ENCODE results near the gene KREMEN1. TPM values are rescaled to one million over a fixed set of nuclear protein-coding genes. Genes with fewer than 3 reads are reported as not detected.

KREMEN1 gene
- polyA plus RNA-seq, 1 of the 3 experiments (the other 2 are of a cell fraction): 10.0 TPM

DNA sequence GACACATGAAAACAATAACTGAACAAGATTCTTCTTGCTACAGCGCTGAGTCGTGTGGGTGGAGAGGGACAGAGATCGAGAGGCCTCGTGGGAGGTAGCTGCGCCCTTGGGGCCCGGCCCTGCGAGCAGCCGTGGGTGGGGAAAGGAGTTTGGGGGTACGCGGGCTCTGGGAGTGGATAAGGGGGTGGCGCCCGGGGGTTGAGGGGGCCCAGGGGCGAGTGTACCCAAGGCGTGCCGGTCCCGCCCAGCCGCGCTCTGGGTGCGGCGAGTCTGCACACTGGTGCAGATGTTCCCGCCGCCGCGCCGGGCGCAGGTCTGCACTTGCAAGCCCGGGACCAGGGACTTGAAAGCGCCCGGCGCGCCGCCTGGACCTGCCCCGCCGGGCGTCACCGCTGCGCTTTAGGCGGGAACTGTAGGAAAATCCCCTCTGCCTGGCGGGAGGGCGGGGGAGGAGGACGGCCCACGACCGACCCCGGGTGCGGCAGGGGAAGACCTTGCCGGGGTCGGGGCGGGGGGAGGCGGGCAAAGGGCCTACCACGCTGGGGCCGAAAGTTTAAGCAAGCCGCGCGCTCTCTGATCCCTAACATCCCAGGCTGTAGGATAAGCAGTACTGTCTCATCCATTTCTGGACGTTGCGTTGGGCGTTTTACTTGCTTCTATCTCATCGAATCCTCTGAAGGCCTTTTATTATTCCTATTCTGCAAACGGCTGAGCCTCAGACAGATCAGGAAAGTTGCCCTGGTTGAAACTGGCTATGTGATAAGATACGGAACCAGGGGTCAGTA lies 1.4 kb upstream of the KREMEN1 start:
- no peak for TF ChIP-seq TAF1 (IDR thresholded peaks at IDR 0.05; ENCODE audit: borderline replicate concordance, low read depth, low read length)
- no peaks in the 10 kb centered on the region for H3K27me3 ChIP-seq (ENCODE audit: insufficient read depth)
- no peaks in the 10 kb centered on the region for H4K20me1 ChIP-seq (ENCODE audit: insufficient read depth)
- no peak overlapping the region for H3K27ac ChIP-seq (ENCODE audit: low read depth in 2 of 2, low read length in 1 of 2)
- H3K4me2 ChIP-seq: no peak overlapping the region
- ChIA-PET CTCF (interaction anchor here (0.8 to 1.1 kb wide), 4 partner anchors 8 to 174 kb away, joined by 3 to 6 read pairs (median 3); no protein-coding TSS in a partner anchor), POLR2A (no interaction called here)
- H3K4me3 ChIP-seq (ENCODE audit: low read depth in 2 of 2, low read length in 1 of 2): no peak overlapping the region
- no peaks in the 10 kb centered on the region for H3F3A ChIP-seq (replicated peaks; ENCODE audit: insufficient read depth)
- peaks cover 0 to 8% of the 10 kb centered on the region in 2 experiments; a peak in 1 of 4 replicates for H3K4me1 ChIP-seq (ENCODE audit: control insufficient read depth in 1 of 2, insufficient read depth in 2 of 2, low read depth in 1 of 2, low read length in 1 of 2)
- DNase-seq: no peak
- 91% methylated on average over 43 of the region's 60 CpGs for WGBS (ENCODE audit: low lambda C conversion rate)
- H3K9ac ChIP-seq: no peak overlapping the region
- no peaks in the 10 kb centered on the region for H3K79me2 ChIP-seq (ENCODE audit: insufficient read depth)
- no peak overlapping the region for H2AFZ ChIP-seq (ENCODE audit: low read depth)
- H3K36me3 ChIP-seq (replicated peaks in 1 of 2; ENCODE audit: control insufficient read depth in 1 of 2, insufficient read depth in 2 of 2, low read length in 1 of 2): no peaks in the 10 kb centered on the region
- H3K9me3 ChIP-seq: no peaks in the 10 kb centered on the region
- no peaks in the 10 kb centered on the region for H3K9me2 ChIP-seq

DNA sequence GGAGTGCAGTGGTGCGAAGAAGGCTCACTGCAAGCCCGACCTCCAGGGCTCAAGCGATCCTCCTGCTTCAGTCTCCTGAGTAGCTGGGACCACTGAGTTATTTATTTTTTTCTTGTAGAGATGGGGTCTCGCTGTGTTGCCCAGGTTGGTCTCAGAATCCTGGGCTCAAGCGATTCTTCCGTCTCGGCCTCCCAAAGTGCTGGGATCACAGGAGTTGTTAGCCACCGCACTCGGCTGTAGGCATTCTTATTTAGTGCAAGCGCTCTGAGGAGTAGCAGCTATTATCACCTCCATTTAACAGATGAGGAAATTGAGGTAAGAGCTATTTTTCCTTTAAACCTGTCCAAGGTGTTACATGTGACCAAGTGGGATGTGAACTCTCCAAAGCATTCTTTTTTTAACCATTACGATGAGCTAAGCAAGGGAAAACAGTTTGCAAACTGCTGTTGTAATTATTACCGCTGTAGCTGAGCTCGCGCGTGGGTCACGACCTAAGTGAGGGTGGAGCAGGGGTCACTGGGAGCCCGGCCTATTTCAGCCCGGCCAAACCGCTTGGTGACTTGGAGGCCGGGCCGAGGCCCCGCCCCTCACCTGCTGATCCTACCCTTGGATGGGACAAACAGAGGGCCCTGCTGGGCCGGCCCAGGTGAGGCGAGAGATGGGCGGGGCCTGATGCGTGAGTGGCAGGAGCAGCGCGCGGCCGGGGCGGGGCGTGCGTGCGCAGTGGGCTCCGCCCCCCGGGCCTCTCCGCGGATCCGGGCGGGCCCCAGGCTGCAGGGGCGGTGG lies 449 bp upstream of the KREMEN1 start:
- H3K9me2 ChIP-seq: no peaks in the 10 kb centered on the region
- DNase-seq: peak; percentile 99
- H3K4me2 ChIP-seq: peak overlapping the region; percentile 77
- H3K36me3 ChIP-seq (replicated peaks in 1 of 2; ENCODE audit: control insufficient read depth in 1 of 2, insufficient read depth in 2 of 2, low read length in 1 of 2): no peaks in the 10 kb centered on the region
- no peak overlapping the region for H3K27ac ChIP-seq (ENCODE audit: low read depth in 2 of 2, low read length in 1 of 2)
- ChIA-PET CTCF (interaction anchor here (0.6 to 1.1 kb wide), 5 partner anchors 9 to 173 kb away, joined by 3 to 6 read pairs (median 3); no protein-coding TSS in a partner anchor), POLR2A (no interaction called here)
- H3K79me2 ChIP-seq (ENCODE audit: insufficient read depth): no peaks in the 10 kb centered on the region
- H3K27me3 ChIP-seq (ENCODE audit: insufficient read depth): no peaks in the 10 kb centered on the region
- TF ChIP-seq GABPA (IDR thresholded peaks at IDR 0.05; ENCODE audit: low read depth): no peak
- peak; percentile 70 for TF ChIP-seq NRF1 (IDR thresholded peaks at IDR 0.05; ENCODE audit: low read depth, low read length)
- no peak for TF ChIP-seq MEF2A (IDR thresholded peaks at IDR 0.05; ENCODE audit: borderline replicate concordance, low read depth)
- no peak for TF ChIP-seq GATA2 (CRISPR knock-in tag; IDR thresholded peaks at IDR 0.05)
- no peak for TF ChIP-seq FOXJ3 (CRISPR knock-in tag; IDR thresholded peaks at IDR 0.05)
- TF ChIP-seq, protein P1, sequence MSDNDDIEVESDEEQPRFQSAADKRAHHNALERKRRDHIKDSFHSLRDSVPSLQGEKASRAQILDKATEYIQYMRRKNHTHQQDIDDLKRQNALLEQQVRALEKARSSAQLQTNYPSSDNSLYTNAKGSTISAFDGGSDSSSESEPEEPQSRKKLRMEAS (IDR thresholded peaks at IDR 0.05; ENCODE audit: low read depth): no peak
- TF ChIP-seq, protein P2, sequence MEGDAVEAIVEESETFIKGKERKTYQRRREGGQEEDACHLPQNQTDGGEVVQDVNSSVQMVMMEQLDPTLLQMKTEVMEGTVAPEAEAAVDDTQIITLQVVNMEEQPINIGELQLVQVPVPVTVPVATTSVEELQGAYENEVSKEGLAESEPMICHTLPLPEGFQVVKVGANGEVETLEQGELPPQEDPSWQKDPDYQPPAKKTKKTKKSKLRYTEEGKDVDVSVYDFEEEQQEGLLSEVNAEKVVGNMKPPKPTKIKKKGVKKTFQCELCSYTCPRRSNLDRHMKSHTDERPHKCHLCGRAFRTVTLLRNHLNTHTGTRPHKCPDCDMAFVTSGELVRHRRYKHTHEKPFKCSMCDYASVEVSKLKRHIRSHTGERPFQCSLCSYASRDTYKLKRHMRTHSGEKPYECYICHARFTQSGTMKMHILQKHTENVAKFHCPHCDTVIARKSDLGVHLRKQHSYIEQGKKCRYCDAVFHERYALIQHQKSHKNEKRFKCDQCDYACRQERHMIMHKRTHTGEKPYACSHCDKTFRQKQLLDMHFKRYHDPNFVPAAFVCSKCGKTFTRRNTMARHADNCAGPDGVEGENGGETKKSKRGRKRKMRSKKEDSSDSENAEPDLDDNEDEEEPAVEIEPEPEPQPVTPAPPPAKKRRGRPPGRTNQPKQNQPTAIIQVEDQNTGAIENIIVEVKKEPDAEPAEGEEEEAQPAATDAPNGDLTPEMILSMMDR (IDR thresholded peaks at IDR 0.05): no peak
- no peak for TF ChIP-seq RFX5 (IDR thresholded peaks at IDR 0.05; ENCODE audit: low read length)
- TF ChIP-seq, protein P3, sequence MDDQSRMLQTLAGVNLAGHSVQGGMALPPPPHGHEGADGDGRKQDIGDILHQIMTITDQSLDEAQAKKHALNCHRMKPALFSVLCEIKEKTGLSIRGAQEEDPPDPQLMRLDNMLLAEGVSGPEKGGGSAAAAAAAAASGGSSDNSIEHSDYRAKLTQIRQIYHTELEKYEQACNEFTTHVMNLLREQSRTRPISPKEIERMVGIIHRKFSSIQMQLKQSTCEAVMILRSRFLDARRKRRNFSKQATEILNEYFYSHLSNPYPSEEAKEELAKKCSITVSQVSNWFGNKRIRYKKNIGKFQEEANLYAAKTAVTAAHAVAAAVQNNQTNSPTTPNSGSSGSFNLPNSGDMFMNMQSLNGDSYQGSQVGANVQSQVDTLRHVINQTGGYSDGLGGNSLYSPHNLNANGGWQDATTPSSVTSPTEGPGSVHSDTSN (IDR thresholded peaks at IDR 0.05): peak; percentile 93
- H4K20me1 ChIP-seq (ENCODE audit: insufficient read depth): no peaks in the 10 kb centered on the region
- no peak overlapping the region for H3K9ac ChIP-seq
- H2AFZ ChIP-seq (ENCODE audit: low read depth): peak overlapping the region; percentile 66; the same call in 1 of the 2 replicates
- no peaks in the 10 kb centered on the region for H3F3A ChIP-seq (replicated peaks; ENCODE audit: insufficient read depth)
- peak overlapping the region; percentile 66 to 69 for H3K4me3 ChIP-seq (ENCODE audit: low read depth in 2 of 2, low read length in 1 of 2)
- 46% methylated on average over 21 of the region's 41 CpGs for WGBS (ENCODE audit: low lambda C conversion rate)
- H3K9me3 ChIP-seq: no peaks in the 10 kb centered on the region
- H3K4me1 ChIP-seq (ENCODE audit: control insufficient read depth in 1 of 2, insufficient read depth in 2 of 2, low read depth in 1 of 2, low read length in 1 of 2): peaks cover 0 to 8% of the 10 kb centered on the region in 2 experiments; a peak in 1 of 4 replicates
